ENCODE results near the gene GSK3B. TPM values are rescaled to one million over a fixed set of nuclear protein-coding genes. Genes with fewer than 3 reads are reported as not detected.

The GSK3B gene
- total and polyA plus RNA-seq, 7 donors: 9.1 to 43.2 (median 34.5) TPM

- WGBS, 3 donors: 46 to 69% (median 58%) methylated on average over 2 of the region's 2 CpGs
- intact Hi-C loops (cut with DNase I): no loop called here
- H3K27ac ChIP-seq: no peak overlapping the region
- no peak overlapping the region for H3K4me3 ChIP-seq
- TF ChIP-seq CTCF (IDR thresholded peaks at IDR 0.05): no peak
- ATAC-seq (no peak), DNase-seq (no peak)
- no peaks in the 10 kb centered on the region for H3K9me3 ChIP-seq
- H3K27me3 ChIP-seq (ENCODE audit: insufficient read depth in 3 of 3, low read length in 2 of 3): no peaks in the 10 kb centered on the region
- no peaks in the 10 kb centered on the region for H3K4me1 ChIP-seq
- H3K36me3 ChIP-seq (ENCODE audit: insufficient read depth in 1 of 2, low read depth in 1 of 2): no peaks in the 10 kb centered on the region
These were observed 315.4 kb downstream of the GSK3B start for GRCh38 chr3:119778811-119779210.

- H3K36me3 ChIP-seq (ENCODE audit: insufficient read depth in 1 of 2, low read depth in 1 of 2): no peaks in the 10 kb centered on the region
- no peak for TF ChIP-seq CTCF (IDR thresholded peaks at IDR 0.05)
- no peak for DNase-seq
- intact Hi-C loops (cut with DNase I): no loop called here
- H3K4me3 ChIP-seq: no peak overlapping the region
- H3K27ac ChIP-seq: no peak overlapping the region
- no peak for ATAC-seq
- no peaks in the 10 kb centered on the region for H3K4me1 ChIP-seq
- WGBS, 3 donors: 81 to 91% (median 85%) methylated on average over 1 of the region's 1 CpG
- H3K9me3 ChIP-seq: no peaks in the 10 kb centered on the region
- no peaks in the 10 kb centered on the region for H3K27me3 ChIP-seq (ENCODE audit: insufficient read depth in 3 of 3, low read length in 2 of 3)
These were observed 316.1 kb downstream of the GSK3B start for GRCh38 chr3:119778176-119778575.

GRCh38 chr3:119776304-119776703 lies 317.9 kb downstream of the GSK3B start:
- Histone ChIP-seq H3K4me1 (no peaks in the 10 kb centered on the region), H3K36me3 (ENCODE audit: insufficient read depth in 1 of 2, low read depth in 1 of 2) (no peaks in the 10 kb centered on the region), H3K9me3 (no peaks in the 10 kb centered on the region), H3K4me3 (no peak overlapping the region), H3K27me3 (ENCODE audit: insufficient read depth in 3 of 3, low read length in 2 of 3) (no peaks in the 10 kb centered on the region), H3K27ac (no peak overlapping the region)
- DNase-seq (no peak), ATAC-seq (no peak)
- intact Hi-C loops (cut with DNase I): no loop called here
- no peak for TF ChIP-seq CTCF (IDR thresholded peaks at IDR 0.05)
- 63 to 73% (median 66%) methylated on average over 1 of the region's 1 CpG for whole genome bisulfite sequencing, 3 donors

- Histone ChIP-seq H3K4me1 (no peaks in the 10 kb centered on the region), H3K4me3 (no peak overlapping the region), H3K27me3 (ENCODE audit: insufficient read depth in 3 of 3, low read length in 2 of 3) (no peaks in the 10 kb centered on the region), H3K27ac (no peak overlapping the region), H3K9me3 (no peaks in the 10 kb centered on the region), H3K36me3 (ENCODE audit: insufficient read depth in 1 of 2, low read depth in 1 of 2) (no peaks in the 10 kb centered on the region)
- ATAC-seq (no peak), DNase-seq (no peak)
- TF ChIP-seq CTCF (IDR thresholded peaks at IDR 0.05): no peak
- intact Hi-C loops (cut with DNase I): no loop called here
- 12 to 15% (median 14%) methylated on average over 2 of the region's 2 CpGs for WGBS, 3 donors
These were observed 319.8 kb downstream of the GSK3B start for GRCh38 chr3:119774444-119774843.

Other genes with a start within 250 kb of the GSK3B start
- gene GPR156, start 190.8 kb upstream of the GSK3B start, total RNA-seq: under 1 TPM in 2 of 4 donors, not detected in 2; 0.36 to 0.43 TPM
- gene GPR156, start 190.8 kb upstream of the GSK3B start, polyA plus RNA-seq: under 1 TPM in 2 of 3 donors, not detected in 1; 0.01 to 0.05 TPM